K562 (cell line): ENCODE measurements around the gene CHCHD6. TPM values are rescaled to one million over a fixed set of nuclear protein-coding genes. Genes with fewer than 3 reads are reported as not detected.
A peak's percentile ranks its signal among the peaks of the same experiment; 100 is the strongest.

ENCODE experiments used
- ATAC-seq: fragments of 200-7000 bp; cut with Tn5 transposase; 3 replicates; pipeline ENCODE4 v1.9.1; 2020; ENCODE audit warnings: moderate library complexity
- BruUV-seq: library from RNA; stranded (reverse); fragments of 400-500 nt; replicated peaks from 2 replicates; lab custom pipeline; 2021; lab: Mats Ljungman, UMichigan
- CTCF ChIA-PET: fragments of 300-600 bp; formaldehyde crosslinking; extraction: SDS; loops from one replicate; lab custom pipeline; 2021; ENCODE audit warnings: low intra/inter-chr PET ratio; lab: Yijun Ruan, JAX
- POLR2A ChIA-PET: fragments of 300-600, 350-650 bp; sonication (Branson Sonifier 250); formaldehyde crosslinking; extraction: SDS; loops from one replicate; lab custom pipeline; 2021; ENCODE audit warnings: antibody characterized with exemption, inconsistent platforms; lab: Yijun Ruan, JAX
- DNase-seq, 4 experiments: peaks; one replicate each; pipeline versions ENCODE4 v3.0.0 to v3.0.0-alpha.2; 2011 to 2018; ENCODE audit warnings: low spot score in 3 of 4, mixed read lengths in 3 of 4; ENCODE audit errors: extremely low read depth in 1 of 4
- FAIRE-seq: peaks from 2 replicates; lab custom pipeline; 2011; peaks lifted over from hg19 to GRCh38; lab: Jason Lieb, UNC
- H2AFZ ChIP-seq: 2 replicates; pipeline ENCODE4 v1.6.0; 2011; ENCODE audit warnings: low read depth, low read length, control low read depth, inconsistent platforms
- H3K27ac ChIP-seq: fragments of 200-600 bp; 3 replicates; pipeline ENCODE4 v1.8.0; 2011; ENCODE audit warnings: low read depth, mild to moderate bottlenecking, control low read depth, inconsistent platforms, low read length, moderate library complexity, mixed read lengths; ENCODE audit errors: extremely low read depth
- H3K27me3 ChIP-seq, 2 experiments: fragments of 300-600 bp in 1 of 2; 2 replicates in 1 of 2; 3 replicates in 1 of 2; pipeline versions ENCODE4 v1.6.0 to v1.8.0; 2011; ENCODE audit warnings: inconsistent platforms in 2 of 2, low read length in 2 of 2, mild to moderate bottlenecking in 1 of 2, mixed read lengths in 1 of 2, moderate library complexity in 1 of 2; ENCODE audit not compliant: control insufficient read depth in 2 of 2, insufficient read depth in 2 of 2
- H3K36me3 ChIP-seq: fragments of 300-600 bp; 3 replicates; pipeline ENCODE4 v1.8.0; 2011; ENCODE audit warnings: mild to moderate bottlenecking, low read length, inconsistent platforms; ENCODE audit not compliant: control insufficient read depth, insufficient read depth
- H3K4me1 ChIP-seq, 2 experiments: fragments of 200-600 bp in 1 of 2; replicated peaks in 1 of 2; 2 replicates in 1 of 2; 3 replicates in 1 of 2; pipeline versions ENCODE4 v1.5.1 to v1.8.0; 2011; ENCODE audit warnings: inconsistent platforms in 2 of 2, low read length in 2 of 2, mild to moderate bottlenecking in 1 of 2, mixed read lengths in 1 of 2, moderate library complexity in 1 of 2; ENCODE audit not compliant: control insufficient read depth in 2 of 2, insufficient read depth in 2 of 2
- H3K4me2 ChIP-seq: 2 replicates; pipeline ENCODE4 v1.6.1; 2011; ENCODE audit warnings: low read length, control low read depth, inconsistent platforms, mixed read lengths; ENCODE audit not compliant: insufficient read depth
- H3K4me3 ChIP-seq: fragments of 200-600 bp; sonication (generic), shearing (Covaris generic); 2 replicates; pipeline ENCODE4 v1.5.1; 2016; ENCODE audit warnings: control low read depth, inconsistent platforms
- H3K79me2 ChIP-seq: fragments of 200-600 bp; 3 replicates; pipeline ENCODE4 v1.8.0; 2011; ENCODE audit warnings: low read length, inconsistent platforms; ENCODE audit not compliant: control insufficient read depth, insufficient read depth
- H3K9ac ChIP-seq, 2 experiments: 2 replicates each; pipeline versions ENCODE4 v1.6.0 to v1.6.1; 2011; ENCODE audit warnings: low read depth in 2 of 2, low read length in 2 of 2, control low read depth in 1 of 2, inconsistent platforms in 1 of 2, mild to moderate bottlenecking in 1 of 2, mixed read lengths in 1 of 2; ENCODE audit not compliant: insufficient read depth in 1 of 2
- H3K9me1 ChIP-seq: one replicate; pipeline ENCODE4 v1.6.0; 2011; ENCODE audit warnings: inconsistent platforms, mild to moderate bottlenecking, low read length, moderate library complexity; ENCODE audit not compliant: control insufficient read depth, insufficient read depth
- H3K9me3 ChIP-seq: replicated peaks from 2 replicates; pipeline ENCODE4 v1.5.1; 2011; ENCODE audit warnings: low read depth, low read length, inconsistent platforms; ENCODE audit not compliant: control insufficient read depth, insufficient read depth
- H4K20me1 ChIP-seq: replicated peaks from 2 replicates; pipeline ENCODE4 v1.6.1; 2011; ENCODE audit warnings: low read length, inconsistent platforms, mixed read lengths; ENCODE audit not compliant: control insufficient read depth, insufficient read depth
- CBX2 ChIP-seq: fragments of 200-600 bp; sonication (generic); IDR thresholded peaks from one replicate; pipeline ENCODE4 v1.6.1; 2012; ENCODE audit warnings: mild to moderate bottlenecking, low read length, inconsistent platforms; ENCODE audit not compliant: insufficient read depth, poor library complexity, severe bottlenecking
- E2F3 ChIP-seq: fragments of 250-450 bp; sonication (Bioruptor Pico); IDR thresholded peaks from 2 replicates; pipeline ENCODE4 v1.4.0; 2020; ENCODE audit warnings: mild to moderate bottlenecking
- ELF1 ChIP-seq: fragments of 200-800 bp; sonication (Bioruptor generic); IDR thresholded peaks from 2 replicates; pipeline ENCODE4 v1.6.1; 2016; ENCODE audit warnings: missing genetic modification characterization, missing compliant biosample characterization
- GABPB2 ChIP-seq: fragments of 250-450 bp; sonication (Bioruptor Pico); conservative IDR thresholded peaks from 2 replicates; pipeline ENCODE4 v1.5.1; 2021; ENCODE audit warnings: mild to moderate bottlenecking
- KDM4B ChIP-seq, 2 experiments: fragments of 450-650 bp in 1 of 2; sonication (generic) in 1 of 2; IDR thresholded peaks; 2 replicates each; pipeline ENCODE4 v1.6.1; 2016 to 2017; ENCODE audit warnings: borderline replicate concordance in 2 of 2, antibody characterized with exemption in 1 of 2, low read depth in 1 of 2, mild to moderate bottlenecking in 1 of 2
- MEF2A ChIP-seq: IDR thresholded peaks from 2 replicates; pipeline ENCODE4 v1.6.1; 2011; ENCODE audit warnings: low read depth, mild to moderate bottlenecking, low read length, moderate library complexity; ENCODE audit not compliant: control insufficient read depth
- MTA1 ChIP-seq: fragments of 450-650 bp; IDR thresholded peaks from 2 replicates; pipeline ENCODE4 v1.6.1; 2017; ENCODE audit warnings: borderline replicate concordance
- MTF1 ChIP-seq: fragments of 250-450 bp; sonication (Bioruptor Pico); IDR thresholded peaks from 2 replicates; pipeline ENCODE4 v1.9.0; 2021; ENCODE audit warnings: moderate library complexity, mild to moderate bottlenecking, inconsistent platforms, borderline replicate concordance
- NCOR1 ChIP-seq: fragments of 450-650 bp; IDR thresholded peaks from 2 replicates; pipeline ENCODE4 v1.6.1; 2016; ENCODE audit warnings: mild to moderate bottlenecking, moderate library complexity
- PHTF2 ChIP-seq: fragments of 250-450 bp; sonication (Bioruptor Pico); IDR thresholded peaks from 2 replicates; pipeline ENCODE4 v1.5.0; 2021; ENCODE audit warnings: mild to moderate bottlenecking
- RBM22 ChIP-seq: fragments of 200-400 bp; formaldehyde crosslinking; IDR thresholded peaks from 2 replicates; pipeline ENCODE4 v1.6.1; 2018; ENCODE audit warnings: low read length, low read depth; ENCODE audit not compliant: poor library complexity, severe bottlenecking
- ZNF277 ChIP-seq: fragments of 250-450 bp; sonication (Bioruptor Pico); IDR thresholded peaks from 2 replicates; pipeline ENCODE4 v1.8.0; 2022; ENCODE audit warnings: inconsistent platforms, mild to moderate bottlenecking, moderate library complexity, borderline replicate concordance
- ZNF507 ChIP-seq: conservative IDR thresholded peaks from 2 replicates; pipeline ENCODE4 v1.6.1; 2017; ENCODE audit warnings: missing genetic modification characterization, missing compliant biosample characterization
- WGBS: fragments of 100-300 bp; shearing (Covaris generic); methylation state at CpG from one replicate; pipeline ENCODE4 v1.1.6; 2016; ENCODE audit warnings: low coverage, mixed read lengths; ENCODE audit not compliant: insufficient coverage; ENCODE audit errors: missing lambda C conversion rate; 5-methylcytosine and 5-hydroxymethylcytosine counted together
- in situ Hi-C: fragments of 300-500 bp; cut with MboI; formaldehyde crosslinking; loops from 4 replicates; pipeline ENCODE4 v1.15.0; 2018; ENCODE audit warnings: inconsistent platforms, mixed read lengths
- intact Hi-C: fragments of 100-400 bp; cut with micrococcal nuclease; formaldehyde crosslinking; loops from 2 replicates; pipeline ENCODE4 v1.14.2; 2022
- polyA plus RNA-seq, 8 experiments: library from polyadenylated mRNA; depleted of rRNA in 4 of 8; stranded (reverse) in 5 of 8; unstranded in 3 of 8; fragments of >200 nt; fragmentation: Nextera tagmentation in 2 of 8; fragmentation: Illumina TruSeq in 1 of 8; extraction: Ambion mirVana in 2 of 8; extraction: Trizol in 1 of 8; gene quantifications; 2 replicates each; pipeline versions ENCODE4 v1.2.1 to v1.2.3, GENCODE V29; 2011 to 2014; ENCODE audit warnings: inconsistent platforms in 1 of 8, missing spikeins in 1 of 8
- total RNA-seq, 7 experiments: library from RNA; depleted of rRNA in 6 of 7; stranded (reverse); fragments of >200 nt in 6 of 7; fragmentation: Illumina TruSeq in 2 of 7; extraction: Trizol in 2 of 7; gene quantifications; 2 replicates each; pipeline versions ENCODE4 v1.2.1 to v1.2.3, GENCODE V29; 2011 to 2021; ENCODE audit warnings: low replicate concordance in 1 of 7
- TF ChIP-seq, protein P1 (sequence below), 2 experiments: fragments of 450-650 bp in 1 of 2; sonication (generic) in 1 of 2; formaldehyde crosslinking in 1 of 2; IDR thresholded peaks in 1 of 2; conservative IDR thresholded peaks in 1 of 2; 2 replicates each; pipeline versions ENCODE4 v1.6.1 to v1.8.1; 2016 to 2023; ENCODE audit warnings: mild to moderate bottlenecking in 2 of 2, moderate library complexity in 2 of 2, inconsistent platforms in 1 of 2, missing genetic modification reagents in 1 of 2

The CHCHD6 gene
- total and polyA plus RNA-seq, 9 of the 15 experiments (the other 6 are each of a cell fraction or from before 2014, with no cell fraction given): 4.6 to 18.6 (median 10.9) TPM

DNA sequence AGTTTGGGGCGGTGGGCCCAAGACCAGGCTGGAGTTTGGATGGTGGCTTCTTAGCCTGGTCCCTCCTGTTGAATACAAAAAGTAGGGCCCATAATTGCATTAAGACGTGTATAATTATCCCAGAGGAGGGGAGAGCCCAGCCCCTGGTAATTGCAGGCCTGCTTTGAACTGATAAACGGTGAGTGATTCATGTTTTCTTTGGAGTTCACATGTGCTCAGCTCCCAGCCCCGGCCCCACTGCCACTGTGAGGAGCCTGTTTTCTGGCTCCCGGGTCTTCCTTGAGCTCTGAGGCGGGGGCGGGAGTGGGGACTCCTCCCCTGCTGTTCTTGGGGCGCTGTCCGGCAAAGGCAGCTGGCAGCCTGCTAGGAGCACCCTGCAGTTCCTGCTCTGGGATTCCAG, 282.0 kb downstream of the CHCHD6 start (continued):
- no peak for TF ChIP-seq ZNF277 (CRISPR knock-in tag)
- TF ChIP-seq CBX2: no peak
- TF ChIP-seq RBM22: no peak
- no peak for TF ChIP-seq MEF2A
- no peak for TF ChIP-seq ZNF507 (tag)
- TF ChIP-seq PHTF2 (CRISPR knock-in tag): no peak

DNA sequence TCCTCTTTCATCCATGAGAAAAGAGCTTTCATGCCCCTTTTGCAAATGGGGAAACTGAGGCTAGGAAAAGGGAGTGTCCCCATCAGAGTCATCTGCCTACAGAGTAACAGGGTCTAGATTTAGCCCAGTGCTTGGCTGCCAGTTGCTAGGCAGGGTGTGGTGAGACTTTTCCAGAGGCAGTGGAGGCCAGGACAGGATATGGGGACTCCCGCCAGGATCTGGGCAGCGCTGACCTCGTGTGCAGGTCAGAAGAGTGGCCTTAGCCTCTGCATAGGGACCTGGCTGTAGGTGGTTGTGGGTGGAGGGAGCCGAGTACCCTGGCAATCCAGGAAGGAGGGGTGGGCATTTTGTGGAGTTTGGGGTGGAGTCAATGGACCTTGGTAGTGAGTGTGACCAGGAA, 283.1 kb downstream of the CHCHD6 start:
- Histone ChIP-seq H3K79me2 (peaks cover 86% of the 10 kb centered on the region), H3K4me3 (no peak overlapping the region), H2AFZ (no peak overlapping the region), H3K27me3 (no peaks in the 10 kb centered on the region), H3K9me1 (peaks cover 17% of the 10 kb centered on the region), H3K9ac (peak overlapping the region in 1 of 2 experiments; percentile 85; a peak in 1 of 4 replicates), H3K36me3 (peaks cover 49% of the 10 kb centered on the region; the same call in 2 of the 3 replicates), H3K27ac (no peak overlapping the region), H3K4me1 (peaks cover 16 to 68% of the 10 kb centered on the region in 2 experiments), H4K20me1 (peaks cover 58% of the 10 kb centered on the region), H3K9me3 (no peaks in the 10 kb centered on the region), H3K4me2 (no peak overlapping the region)
- intact Hi-C loops (loop anchor here (10.0 kb wide), 1 partner anchor 302 kb away; no protein-coding TSS in a partner anchor), in situ Hi-C loops (no loop called here)
- DNase-seq (no peak), FAIRE-seq (no peak), ATAC-seq (no peak)
- ChIA-PET CTCF (no interaction called here), POLR2A (no interaction called here)
- 80% methylated on average over 4 of the region's 4 CpGs for WGBS
- BruUV-seq: no TSS peak
- TF ChIP-seq, protein P1, sequence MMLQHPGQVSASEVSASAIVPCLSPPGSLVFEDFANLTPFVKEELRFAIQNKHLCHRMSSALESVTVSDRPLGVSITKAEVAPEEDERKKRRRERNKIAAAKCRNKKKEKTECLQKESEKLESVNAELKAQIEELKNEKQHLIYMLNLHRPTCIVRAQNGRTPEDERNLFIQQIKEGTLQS (IDR thresholded peaks at IDR 0.05): no peak
- TF ChIP-seq, protein P1 (CRISPR knock-in tag; conservative IDR thresholded peaks at IDR 0.05): no peak
- TF ChIP-seq MTF1 (no peak), ELF1 (no peak), NCOR1 (no peak), GABPB2 (no peak), KDM4B (IDR thresholded peaks at IDR 0.05; ENCODE audit: borderline replicate concordance in 2 of 2, low read depth in 1 of 2) (no peak), E2F3 (CRISPR knock-in tag) (no peak), MTA1 (no peak)
